Embryonic facial prominence (tissue), 1 donor: ENCODE data around the gene FOXJ3.

Experiments
- DNase-seq: peaks from one replicate; pipeline ENCODE4 v3.0.0-alpha.2; 2016; ENCODE audit errors: extremely low spot score

The FOXJ3 gene

DNA sequence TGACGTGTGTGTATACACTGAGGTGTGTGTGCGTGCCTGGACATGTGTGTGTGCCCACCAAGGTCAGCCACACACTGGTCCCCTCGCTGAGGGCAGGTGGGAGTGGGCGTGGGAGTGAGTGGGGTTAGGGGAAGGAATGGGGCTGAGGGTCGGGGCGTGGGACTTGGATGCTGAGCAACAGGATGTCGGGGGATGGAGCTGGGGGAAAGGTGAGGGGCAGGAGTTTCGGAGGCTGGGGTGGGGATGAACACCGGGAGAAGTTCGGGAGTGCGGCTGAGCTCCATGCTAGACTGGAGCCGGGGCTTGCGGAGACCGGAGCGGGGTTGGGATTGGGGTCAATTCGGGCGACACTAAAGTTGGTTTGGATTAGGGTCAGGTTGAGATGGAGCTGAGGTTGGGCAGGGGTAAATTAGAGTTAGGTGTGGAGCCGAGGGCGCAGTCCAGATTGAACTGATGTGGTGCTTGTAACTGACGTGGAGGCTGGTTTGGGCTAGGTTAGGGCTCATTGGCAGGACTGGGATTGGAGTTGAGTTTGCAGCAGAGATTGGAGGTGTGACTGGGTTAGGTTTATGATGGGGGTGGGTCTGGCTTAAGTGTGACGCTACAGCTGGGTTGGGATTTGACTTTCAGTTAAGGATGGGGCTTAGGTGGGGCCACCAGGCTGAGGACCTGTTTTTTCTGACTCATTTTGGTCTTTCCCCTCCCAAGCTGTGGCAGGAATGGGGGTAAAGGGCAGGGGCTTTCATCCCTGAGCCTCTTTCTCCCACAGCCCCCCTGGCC is 167.2 kb downstream of the FOXJ3 start:
- no peak for DNase-seq

DNA sequence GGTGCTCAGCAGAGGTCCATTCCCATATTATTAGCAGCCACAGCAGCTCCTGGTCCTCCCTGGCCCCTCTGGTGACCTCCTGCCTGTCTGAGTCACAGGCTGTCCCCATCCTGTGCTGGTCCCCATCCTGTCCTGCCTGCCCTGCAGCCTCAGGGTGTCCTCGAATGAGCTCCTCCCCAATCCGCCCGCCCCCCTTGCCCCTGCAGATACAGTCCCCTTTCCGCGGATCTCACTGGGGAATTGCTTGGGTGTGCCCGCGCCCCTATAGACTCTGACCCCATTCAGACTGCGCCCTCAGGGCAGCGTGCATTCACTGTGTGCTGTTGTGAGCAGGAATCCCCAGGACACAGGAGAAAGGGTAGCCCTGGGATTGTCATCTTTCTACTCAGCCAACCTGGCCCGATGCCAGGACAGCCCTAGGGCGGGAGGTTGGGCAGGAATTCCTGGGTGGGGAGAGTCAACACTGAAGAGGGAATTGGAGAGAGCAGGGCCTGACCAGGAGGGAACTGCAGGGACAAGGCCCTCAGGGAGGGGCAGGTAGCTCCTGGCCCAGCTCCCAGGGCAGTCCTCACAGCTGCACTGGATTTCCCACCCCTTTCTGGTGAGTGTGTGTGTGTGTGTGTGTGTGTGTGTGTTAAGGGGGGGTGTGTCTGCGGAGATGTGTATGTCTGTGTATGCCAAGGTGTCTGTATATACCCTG is 169.4 kb downstream of the FOXJ3 start:
- no peak for DNase-seq

DNA sequence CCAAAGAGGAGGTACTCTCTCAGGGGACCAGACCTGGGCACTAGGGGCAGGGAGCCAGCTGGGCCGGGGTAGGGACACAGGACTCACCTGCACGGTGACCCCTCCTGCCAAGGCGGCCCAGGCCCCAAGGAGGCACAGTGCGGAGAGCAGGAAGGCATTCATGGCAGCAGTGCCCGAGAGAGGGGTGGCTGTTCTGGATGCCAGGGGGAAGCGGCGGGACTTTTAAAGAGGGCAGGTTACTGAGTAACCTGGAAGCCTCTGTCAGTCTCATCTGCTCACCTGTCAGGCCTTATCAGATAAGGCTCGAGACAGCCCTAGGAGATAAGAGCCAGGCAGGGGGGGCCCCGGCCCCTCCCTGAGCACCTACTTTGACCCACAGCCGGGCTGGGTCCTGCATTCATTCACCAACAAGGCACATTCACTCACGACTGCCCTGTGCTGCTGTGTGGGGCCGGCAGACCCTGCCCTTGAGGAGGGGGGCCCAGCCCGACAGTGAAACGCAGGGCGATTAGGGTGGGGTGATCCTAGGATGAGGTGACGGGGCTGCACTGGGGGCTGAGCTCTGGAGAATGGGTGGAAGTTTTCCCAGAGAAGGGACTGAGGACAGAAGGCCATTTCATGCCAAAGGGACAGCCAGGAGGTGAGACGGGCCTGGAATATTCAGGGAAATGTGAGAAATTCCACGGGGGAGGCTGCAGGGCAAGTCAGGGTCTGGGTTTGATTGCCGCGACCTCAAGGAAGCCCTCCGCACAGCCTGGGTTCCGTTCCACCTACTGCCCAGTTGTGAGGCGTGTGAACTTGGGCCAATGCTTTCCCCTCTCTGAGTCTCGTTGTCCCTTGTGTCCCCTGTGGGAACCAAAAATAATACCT is 170.2 kb downstream of the FOXJ3 start, which contains the start of gene GUCA2A:
TSS of gene GUCA2A (minus strand) at position 195 of the 870 bp plus-strand sequence. CDS start at position 162, 33 bp downstream.
- no peak for DNase-seq

DNA sequence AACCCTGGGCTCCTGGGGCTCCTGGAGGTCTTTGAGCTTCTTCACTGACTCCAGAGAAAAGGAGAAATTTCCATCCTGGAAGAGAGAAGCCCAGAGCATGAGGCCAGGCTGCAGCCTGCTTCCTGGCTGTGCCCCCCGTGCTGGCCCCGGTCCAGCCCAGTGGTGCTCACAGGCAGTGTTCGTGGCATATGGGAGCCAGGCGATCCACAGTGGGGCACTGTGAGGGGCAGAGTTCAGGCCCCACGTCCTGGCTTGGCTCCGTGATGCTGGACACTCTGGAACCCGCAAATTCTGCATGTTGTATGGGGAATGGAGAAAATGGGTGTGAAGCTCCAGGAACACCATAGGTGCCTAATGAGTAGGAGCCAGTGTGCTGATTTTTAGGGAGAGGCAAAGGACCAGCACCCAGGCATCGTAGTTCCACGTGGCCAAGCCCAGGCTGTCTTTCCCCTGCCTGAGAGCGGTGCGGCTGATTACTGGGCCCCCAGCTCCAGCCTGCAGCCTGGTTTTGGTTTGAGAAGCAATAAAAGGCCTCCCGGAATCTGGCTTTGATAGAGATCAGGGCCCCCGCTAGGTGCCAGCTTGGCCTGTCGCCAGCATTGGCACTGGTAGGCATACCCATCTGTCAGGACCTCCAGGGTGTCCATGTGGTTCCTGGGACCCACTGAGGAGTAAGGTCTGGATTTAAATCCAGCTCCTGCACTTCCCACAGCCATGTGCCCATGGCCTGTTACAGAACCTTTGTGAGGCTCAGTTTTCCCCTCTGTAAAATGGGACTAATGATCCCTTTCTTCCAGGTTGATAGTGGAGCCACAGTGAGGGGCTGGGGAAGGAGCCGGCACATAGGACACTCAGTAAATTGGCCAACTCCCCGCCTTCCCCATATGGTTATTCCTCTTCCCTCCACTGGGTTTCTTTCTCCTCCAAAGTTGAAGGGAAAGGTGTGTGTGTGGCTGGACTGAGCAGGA is 171.2 kb downstream of the FOXJ3 start:
- no peak for DNase-seq

DNA sequence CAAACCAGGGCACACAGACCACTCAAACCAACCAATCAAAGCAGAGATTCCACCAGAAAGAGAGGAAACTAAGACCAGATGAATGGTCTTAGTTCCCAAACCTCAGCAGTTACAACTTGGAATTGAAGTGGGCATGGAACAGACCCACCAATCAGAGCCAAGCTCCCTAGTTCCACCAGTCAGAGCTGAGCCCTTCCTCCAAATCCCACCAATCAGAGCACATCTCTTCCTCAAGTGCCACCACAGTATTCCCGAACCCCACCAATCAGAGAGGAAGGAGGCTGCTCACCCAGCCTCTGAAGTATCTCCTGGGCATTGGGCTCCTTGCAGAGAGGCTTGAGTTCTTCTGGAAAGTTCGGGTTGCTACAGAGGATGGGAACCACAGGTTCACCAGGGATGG is 171.9 kb downstream of the FOXJ3 start:
- no peak for DNase-seq

DNA sequence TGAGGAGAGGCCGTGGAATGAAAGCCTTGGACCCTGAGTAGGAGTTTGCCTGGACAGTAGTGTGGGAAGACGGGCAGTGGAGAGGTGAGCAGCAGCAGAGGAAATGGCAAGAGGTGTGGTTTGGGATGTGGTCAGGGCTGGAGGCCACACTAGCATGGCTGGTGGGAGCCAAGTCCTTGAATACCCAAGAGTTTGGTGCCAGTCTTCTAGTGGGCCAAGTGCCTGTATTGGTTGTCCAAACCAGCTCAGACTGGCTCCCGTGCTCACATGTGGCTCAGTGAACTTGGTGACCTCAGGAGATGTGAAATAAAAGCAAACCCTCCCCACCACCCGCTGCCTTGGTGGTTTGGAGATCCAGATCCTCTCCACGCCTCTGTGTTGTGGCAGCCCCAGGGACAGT is 172.9 kb downstream of the FOXJ3 start:
- no peak for DNase-seq

DNA sequence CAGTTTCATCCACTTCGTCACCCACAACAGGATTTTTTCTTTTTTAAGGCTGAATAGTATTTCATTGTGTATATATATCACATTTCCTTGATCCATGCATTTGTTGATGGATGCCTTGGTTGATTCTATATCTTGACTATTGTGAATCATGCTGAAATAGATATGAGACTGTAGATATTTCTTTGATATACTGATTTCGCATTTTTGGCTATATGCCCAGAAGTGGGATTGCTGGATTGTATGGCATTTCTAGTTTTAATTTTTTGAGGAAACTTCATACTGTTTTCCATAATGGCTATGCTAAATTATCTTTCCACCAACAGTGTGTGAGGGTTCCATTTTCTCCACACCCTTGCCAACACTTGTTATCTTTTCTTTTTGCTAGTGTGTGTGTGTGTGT is 176.8 kb downstream of the FOXJ3 start:
- no peak for DNase-seq

DNA sequence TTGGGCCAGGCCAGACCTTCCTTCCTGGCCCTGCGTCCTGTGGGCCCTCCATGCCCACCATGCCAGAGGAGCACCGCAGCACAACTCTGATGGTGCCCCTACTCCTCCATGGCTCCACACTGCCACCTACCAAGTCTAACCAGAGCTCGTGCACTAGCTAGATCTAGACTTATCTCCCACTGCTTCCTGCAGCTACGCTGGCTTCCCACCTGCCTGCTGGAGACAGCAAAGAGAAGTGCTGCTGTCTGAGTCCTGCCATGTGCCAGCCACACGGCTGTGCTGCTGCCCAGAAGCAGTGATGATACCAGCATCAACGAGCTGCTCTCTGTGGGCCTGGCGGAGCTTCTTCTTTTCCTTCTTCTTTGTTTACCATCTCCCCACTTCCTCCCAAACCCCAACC is 177.4 kb downstream of the FOXJ3 start:
- no peak for DNase-seq

DNA sequence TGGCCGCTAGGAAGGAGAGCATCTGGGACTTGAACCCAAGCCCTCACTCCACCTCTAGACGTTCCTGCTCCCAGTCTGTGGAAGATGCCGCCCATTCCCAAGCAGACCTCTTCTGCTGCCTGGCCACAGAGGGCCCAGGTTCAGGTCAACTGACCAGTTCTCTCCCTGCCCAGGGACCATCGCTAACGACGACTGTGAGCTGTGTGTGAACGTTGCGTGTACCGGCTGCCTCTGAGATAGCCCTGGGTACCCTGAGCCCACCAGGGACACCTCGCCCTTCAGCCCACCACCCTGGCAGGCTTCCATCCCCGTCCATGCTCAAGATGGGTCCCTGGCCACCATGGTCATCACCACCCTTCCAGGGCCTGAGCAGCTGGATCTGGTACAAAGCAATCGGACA is 179.7 kb downstream of the FOXJ3 start:
- DNase-seq: no peak

DNA sequence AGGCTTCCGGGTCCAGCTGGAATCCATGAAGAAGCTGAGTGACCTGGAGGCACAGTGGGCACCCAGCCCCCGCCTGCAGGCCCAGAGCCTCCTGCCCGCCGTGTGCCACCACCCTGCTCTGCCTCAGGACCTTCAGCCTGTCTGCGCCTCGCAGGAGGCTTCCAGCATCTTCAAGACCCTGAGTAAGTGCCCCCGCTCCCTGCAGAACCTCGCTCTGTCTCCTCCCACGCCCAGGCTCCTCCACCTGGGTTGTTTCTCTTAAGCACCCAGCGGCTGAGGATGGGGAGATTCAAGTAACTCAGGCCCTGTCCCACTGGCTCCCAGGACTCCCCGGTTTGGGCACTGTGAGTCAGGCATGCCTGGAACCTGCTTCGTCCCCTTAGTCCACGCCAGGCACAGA is 180.3 kb downstream of the FOXJ3 start:
- no peak for DNase-seq

DNA sequence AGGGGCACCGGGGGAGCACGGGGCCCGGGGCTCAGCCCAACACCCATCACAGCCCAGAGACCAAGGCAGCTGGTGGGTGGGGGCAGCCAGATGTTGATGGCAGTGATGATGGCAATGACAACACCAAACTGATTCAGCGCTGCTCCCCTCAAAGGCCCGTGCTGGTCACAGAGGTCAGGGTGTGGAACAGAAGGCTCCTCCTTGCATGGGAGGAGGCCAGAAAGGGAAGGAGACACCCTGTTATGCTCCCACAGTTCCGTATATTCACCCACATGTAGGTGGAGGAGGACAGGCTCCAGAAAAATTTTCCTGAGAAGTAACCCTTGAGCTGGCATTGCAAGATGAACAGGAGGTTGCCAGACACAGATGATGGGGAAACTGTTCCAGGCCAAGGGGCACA is 181.4 kb downstream of the FOXJ3 start:
- no peak for DNase-seq

DNA sequence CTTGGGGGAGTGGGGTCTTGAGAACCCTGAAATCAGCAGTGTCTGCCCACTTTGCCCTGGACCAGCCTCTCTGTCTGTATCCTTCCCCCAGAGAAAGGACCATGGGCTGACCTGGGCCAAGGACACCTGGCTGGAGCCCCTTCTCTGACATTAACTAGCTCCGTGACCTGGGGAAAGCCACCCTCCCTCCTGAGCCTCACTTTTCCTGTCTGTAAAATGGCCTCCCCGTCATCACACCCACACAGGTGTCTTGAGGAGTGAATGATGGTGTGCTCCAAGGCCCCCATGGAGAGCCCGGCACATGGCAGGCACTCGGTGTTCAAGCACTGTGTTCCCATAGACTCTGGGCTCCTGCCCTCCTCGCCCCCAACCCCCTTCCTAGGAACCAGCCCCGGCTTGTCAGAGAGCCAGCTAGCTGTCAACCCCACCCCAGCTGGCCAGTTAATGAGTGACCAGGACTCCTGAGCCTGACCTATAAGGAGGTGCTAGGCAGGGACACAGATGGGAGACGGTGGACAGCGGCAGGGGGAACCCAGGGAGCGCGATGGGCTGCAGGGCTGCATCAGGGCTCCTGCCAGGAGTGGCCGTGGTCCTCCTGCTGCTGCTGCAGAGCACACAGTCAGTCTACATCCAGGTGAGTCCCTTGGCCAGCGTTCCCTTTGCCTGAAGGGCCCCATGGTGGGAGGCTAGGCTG is 182.0 kb downstream of the FOXJ3 start, which contains the start of gene GUCA2B:
TSS of gene GUCA2B (plus strand) at position 504 of the 694 bp plus-strand sequence. CDS start at position 545, 41 bp downstream.
- DNase-seq: no peak

DNA sequence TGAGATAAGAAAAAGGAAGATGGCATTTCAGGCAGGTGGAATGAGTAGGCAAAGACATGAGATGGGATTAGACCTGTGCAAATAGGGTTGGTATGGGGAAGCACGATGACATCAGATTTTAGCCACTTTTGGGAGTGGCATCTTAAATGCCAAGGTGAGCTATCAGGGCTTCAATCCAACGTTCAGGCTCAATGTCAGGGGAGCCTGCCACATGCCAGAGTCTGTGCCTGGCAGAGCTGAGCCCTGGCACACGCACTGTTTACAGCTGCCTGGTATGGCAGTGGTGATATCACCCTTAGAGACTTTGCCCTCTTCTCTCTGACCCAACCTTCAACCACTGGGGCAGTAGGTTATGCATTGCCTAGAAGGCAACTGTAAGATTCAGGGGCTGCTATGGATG is 182.9 kb downstream of the FOXJ3 start:
- DNase-seq: no peak

DNA sequence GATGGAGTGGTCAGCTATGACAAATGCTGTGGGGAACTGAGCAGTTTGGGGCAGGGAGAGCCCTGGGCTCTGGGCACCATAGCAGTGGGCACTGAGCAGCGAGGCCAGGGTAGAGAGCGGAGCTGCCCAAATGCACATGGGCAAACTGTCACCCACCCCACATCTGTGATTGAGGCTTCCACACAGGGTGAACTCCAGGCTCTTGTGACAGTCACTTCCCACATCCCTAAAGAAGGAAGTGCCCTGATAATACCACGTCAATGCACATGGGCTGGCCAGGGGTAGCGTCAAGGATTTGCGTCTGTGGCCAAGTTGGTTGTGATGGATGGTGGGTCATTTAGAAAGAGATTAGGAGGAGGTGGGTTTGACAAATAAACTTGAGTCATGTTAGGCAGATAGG is 184.4 kb downstream of the FOXJ3 start:
- no peak for DNase-seq

DNA sequence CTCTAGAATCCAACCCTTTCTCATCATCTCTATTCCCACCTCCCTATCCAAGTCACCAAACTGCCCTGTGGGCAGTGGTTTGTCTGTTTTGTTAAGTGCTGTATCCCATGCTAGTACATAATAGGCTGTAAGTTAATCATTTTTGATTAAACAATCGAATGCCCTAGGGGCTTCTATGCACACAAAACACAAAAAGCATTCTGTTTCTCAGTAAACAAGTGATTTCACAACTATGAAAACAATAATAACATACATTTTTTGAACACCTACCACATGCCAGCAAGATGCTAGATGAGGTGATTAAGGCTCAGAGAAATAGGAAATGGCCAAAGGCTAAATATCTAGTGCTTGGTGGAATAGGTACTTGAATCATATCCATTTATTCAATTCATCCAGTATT is 186.9 kb downstream of the FOXJ3 start:
- DNase-seq: no peak

DNA sequence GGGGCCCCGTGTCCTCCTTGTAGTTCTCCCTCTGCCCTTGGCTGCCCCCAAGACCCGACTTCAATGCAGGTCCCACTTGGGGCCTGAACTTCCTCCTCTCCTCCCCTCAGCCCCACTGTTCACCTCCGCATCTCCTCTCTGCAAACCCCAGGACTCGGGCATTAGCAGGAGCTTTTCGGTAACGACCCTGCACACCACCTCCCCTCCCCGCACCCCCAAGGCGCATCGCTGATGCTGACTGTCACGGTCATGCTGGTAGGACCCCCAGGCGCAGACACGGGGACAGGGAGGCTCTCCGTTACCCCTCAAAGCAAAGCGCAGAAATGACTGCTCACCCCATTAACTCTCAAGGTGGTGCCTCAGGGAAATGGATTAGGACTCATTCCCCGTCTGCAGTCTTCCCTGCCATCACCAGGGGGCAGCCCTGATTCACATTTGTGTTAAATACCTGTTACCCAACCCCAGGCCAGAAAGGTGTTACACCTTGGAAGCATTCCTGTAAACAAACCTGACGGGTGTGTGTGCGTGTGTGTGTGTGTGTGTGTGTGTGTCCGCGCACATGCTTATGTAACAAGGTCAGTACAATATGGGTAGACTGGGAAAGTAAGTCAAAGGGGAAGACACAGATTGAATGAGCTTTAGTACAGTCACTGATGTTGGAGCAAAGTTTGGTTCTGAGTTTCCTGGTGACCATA is 188.3 kb downstream of the FOXJ3 start:
- DNase-seq: no peak

DNA sequence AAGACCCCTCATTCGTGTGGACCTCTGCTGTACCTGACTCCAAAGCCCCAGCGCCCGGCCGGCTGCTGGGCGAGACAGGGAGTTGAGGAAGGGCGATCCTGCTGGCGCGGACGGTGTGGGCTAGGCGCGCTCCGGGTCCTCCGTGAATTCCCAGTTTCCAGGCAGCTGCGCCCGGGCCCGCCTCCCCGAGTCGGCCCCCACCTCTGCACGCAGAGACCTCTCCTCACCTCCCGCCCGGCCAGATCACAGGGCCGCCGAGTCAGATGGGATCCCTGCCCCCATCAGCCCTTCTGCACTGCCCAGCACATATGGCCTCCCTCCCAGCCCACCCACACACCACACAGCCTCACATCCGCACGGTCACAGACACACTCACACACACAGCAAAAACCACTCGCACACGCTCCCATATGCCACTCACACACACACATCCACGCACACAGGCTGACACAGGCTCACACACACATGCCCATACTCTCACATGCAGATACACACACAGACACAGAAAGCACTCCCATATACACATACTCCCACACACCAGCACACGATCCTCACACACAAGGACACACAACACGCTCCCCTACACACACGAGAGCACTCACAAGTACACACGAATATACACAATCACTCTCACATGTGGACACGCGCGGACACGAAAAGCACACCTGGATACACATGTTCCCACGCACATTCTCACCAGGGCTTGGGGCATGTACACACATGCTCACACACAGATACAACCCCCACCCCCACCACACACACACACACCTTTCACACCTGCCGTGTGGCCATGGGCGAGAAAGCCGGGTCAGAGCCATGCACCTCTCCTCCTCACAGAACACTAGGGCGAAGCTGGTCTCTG is 189.0 kb downstream of the FOXJ3 start:
- no peak for DNase-seq

DNA sequence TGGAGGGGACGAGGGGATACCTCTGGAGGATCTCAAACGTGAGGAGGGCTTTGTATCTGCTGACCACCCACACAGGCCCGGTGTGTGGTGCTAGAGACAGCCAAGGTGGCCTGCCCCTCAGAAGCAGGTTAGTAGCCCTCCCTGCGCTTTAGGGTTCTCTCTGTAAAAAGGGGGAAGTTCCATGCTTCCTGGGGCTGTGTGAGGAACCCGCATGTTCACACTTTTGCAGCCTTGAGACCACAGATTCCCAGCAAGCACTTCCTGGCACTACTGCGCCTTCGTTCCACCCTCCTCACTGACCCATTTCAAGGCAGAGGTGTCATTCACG is 189.7 kb downstream of the FOXJ3 start:
- DNase-seq: no peak
